ENCODE data around the gene DCAF15. TPM values are rescaled to one million over a fixed set of nuclear protein-coding genes. Genes with fewer than 3 reads are reported as not detected.
"Not testable (repeated sequence)": the region's sequence is repeated elsewhere in the genome, so short reads cannot be mapped to it uniquely, and the experiment has no call there.

DCAF15 gene, protein sequence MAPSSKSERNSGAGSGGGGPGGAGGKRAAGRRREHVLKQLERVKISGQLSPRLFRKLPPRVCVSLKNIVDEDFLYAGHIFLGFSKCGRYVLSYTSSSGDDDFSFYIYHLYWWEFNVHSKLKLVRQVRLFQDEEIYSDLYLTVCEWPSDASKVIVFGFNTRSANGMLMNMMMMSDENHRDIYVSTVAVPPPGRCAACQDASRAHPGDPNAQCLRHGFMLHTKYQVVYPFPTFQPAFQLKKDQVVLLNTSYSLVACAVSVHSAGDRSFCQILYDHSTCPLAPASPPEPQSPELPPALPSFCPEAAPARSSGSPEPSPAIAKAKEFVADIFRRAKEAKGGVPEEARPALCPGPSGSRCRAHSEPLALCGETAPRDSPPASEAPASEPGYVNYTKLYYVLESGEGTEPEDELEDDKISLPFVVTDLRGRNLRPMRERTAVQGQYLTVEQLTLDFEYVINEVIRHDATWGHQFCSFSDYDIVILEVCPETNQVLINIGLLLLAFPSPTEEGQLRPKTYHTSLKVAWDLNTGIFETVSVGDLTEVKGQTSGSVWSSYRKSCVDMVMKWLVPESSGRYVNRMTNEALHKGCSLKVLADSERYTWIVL
- 7.1 and 10.4 TPM in 2 replicates for total RNA-seq

DNA sequence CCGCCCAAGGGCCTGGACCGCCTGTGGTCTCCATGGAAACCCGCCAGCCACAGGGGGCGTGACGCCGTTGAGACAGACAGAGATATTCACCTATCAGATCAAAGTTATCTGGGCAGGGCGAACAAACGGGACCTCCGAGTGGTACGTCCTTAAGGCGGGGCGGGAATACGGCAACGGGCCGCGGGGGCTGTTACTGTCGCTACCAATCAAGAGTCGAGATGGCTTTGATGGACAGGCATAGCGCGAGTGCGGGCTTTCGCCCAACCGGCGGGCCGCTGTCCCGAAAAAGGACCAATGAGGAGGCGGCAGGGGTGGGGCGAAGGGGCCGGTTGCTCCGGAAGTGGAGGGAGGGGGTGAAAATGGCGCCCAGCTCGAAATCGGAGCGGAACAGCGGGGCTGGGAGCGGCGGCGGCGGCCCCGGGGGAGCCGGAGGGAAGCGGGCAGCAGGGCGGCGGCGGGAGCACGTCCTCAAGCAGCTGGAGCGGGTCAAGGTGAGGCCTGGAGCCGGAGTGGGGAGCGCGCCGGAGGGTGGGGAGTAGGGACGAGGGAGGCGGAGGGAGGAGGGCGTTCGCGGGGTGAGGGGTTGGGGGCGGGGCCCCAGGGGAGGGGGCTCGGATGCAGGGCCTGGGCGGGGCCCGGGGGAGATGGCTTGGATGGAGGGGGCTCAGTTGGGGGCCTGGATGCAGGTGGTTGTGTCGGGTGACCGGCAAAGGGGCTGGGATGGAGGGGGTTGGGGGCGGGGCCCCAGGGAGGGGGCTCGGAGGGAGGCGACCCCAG is at the start of gene DCAF15:
Gene DCAF15 (plus strand): TSS at position 356 of the 777 bp plus-strand sequence. CDS start 4 bp downstream, at position 360.
- DNase-seq (ENCODE audit: low read depth in 2 of 2): peak; percentile 99 to 100

DNA sequence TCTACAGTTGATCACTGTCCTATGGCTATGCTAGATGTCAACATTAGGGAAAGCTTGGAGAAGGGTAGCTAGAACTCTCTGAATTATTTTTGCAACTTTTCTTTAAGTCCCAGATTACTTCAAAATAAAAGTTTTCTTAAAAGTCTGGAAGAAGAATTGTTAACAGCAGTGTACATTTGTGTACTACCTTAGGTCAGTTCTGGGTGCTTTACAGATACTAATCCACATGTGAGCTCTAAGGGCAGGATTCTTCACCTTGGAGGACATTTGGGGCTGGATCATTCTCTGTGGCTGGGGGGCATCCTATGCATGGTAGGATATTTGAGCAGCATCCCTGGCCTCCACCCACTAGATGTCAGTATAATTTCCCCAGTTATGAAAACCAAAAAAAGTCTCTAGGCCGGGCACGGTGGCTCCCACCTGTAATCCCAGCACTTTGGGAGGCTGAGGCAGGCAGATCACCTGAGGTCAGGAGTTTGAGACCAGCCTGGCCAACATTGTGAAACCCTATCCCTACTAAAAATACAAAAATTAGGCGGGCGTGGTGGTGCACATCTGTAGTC is 49.2 kb upstream of the DCAF15 start:
- peak in 1 of 2 donors; percentile 32 for DNase-seq (ENCODE audit: low read depth in 2 of 2)

DNA sequence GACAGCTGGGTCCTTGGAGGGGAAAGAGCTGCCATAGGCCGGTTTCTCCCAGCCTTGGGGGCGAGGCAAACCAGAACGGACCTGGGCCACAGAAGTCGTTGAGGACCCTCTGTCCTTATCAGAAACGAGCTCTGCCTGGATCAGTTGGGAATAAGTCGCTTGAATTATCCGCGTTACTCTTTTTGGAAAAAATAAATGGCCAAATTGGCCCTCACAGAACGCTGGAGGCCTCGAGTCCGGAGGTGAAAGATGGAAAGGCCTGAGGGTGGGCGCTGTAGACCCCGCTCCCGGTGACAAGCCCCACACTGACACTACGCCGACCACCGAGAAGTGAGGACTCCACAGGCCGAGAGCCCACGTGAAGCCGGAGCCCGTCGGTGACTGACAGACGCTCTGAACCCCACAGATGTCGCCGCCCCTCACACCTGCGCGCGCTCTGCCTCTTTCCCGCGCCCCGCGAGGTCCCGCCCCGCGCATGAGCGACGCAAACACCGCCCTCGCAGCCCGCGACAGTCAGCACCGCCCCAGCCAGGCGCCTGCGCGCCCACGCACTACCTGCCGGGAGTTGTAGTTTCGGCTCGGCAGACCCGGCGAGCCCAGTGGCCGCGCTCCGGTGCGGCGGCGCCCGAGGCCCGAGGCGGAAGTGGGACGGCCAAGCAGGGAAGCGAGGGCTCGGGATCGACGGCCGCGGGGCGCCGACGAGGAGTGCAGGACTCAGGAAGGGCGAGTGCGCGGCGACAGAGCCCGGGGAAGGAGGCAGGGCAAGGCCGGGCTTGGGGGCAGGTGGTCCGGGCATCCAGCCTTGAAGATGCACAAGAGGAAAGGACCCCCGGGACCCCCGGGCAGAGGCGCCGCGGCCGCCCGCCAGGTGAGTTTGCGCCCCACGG is 46.4 kb upstream of the DCAF15 start, which contains the start of the genes BRME1 and CC2D1A:
Gene BRME1 (minus strand): TSS at position 484 of the 887 bp plus-strand sequence. CDS start 1,225 bp downstream, outside the sequence.
Gene CC2D1A (plus strand): TSS at position 568 of the 887 bp plus-strand sequence. CDS start 241 bp downstream, at position 809.
- peak; percentile 65 to 86 for DNase-seq (ENCODE audit: low read depth in 2 of 2)

DNA sequence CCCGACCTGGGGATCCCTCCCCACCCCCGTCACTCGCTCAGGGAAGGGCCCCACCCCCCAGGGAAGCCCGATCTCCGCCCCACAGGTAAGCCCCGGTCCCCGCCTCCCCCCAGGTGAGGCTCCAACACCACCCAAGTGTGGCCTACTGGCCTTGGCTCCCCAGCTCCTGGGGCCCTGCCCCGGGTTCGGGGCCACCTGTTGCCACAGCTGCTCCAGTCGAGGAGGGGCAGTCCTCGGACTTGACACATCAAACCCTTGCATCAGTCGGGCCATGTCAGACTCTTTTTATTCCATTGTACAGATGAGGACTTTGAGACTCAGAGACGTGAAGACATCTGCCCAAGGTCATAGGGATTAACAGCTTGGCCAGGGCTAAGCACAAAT is 45.8 kb upstream of the DCAF15 start:
- DNase-seq (ENCODE audit: low read depth in 2 of 2): no peak

DNA sequence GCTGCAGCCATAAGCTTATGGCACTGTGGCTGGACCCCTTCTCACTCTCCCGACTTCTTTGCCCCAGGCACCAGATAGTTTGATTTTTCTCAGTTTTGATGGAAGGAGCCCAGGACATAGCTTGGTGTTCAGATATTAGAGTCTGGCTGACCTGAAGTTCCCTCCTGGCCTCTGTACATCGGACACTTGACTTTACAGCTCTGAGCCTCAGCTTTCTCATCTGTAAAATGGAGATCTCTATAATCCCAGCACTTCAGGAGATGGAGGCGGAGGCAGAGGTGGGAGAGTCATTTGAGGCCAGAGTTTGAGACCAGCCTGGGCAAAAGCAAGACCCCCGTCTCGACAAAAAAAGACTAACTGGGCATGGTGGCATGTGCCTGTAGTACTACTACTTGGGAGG is 45.4 kb upstream of the DCAF15 start:
- DNase-seq (ENCODE audit: low read depth in 2 of 2): no peak

DNA sequence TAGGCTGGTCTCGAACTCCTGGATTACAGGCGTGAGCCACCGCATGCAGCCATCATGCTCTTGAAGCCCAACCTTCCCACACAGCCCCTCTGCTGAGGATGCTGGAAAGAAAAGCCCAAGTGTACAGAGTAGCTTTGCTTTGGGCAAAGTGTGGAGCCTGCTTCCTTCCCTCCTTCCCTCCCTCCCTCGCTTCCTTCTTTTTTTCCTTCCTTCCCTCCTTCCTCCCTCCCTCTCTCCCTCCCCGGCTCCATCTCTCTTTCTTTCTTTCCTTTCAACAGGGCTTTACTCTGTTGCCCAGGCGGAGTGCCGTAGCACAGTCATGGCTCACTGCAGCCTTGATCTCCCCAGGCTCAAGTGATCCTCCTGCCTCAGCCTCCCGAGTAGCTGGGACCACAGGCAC is 43.6 kb upstream of the DCAF15 start:
- DNase-seq (ENCODE audit: low read depth in 2 of 2): no peak

DNA sequence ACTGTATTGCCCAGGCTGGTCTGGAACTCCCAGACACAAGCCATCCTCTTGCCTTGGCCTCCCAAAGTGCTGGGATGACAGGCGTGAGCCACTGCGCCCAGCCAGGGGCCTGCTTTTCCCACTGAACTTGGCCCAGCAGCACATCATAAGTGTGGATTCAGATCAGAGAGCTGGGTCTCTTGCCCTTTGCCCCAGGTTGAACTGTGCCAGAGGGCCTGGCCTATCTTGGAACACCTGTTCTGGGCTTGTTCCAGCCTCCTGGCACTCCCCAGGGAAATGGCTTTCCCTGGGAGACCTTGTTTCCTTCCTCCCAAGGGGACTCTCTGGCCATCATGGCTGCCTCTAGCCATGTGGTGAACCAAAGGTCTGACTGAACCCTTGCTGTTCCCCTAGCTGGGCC is 42.9 kb upstream of the DCAF15 start:
- DNase-seq (ENCODE audit: low read depth in 2 of 2): no peak

DNA sequence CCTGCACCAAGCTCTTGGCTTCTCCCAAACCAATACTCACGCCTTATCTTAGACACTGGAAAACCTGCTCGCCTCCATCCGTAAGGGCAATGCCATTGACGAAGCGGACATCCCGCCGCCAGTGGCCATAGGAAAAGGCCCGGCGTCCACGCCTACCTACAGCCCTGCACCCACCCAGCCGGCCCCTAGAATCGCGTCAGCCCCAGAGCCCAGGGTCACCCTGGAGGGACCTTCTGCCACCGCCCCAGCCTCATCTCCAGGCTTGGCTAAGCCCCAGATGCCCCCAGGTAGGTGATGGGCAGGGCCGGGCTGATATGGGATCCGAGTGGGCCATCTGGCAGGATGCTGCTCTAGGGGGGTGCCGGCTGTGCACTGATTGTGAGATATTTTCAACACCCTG is 39.0 kb upstream of the DCAF15 start:
- DNase-seq (ENCODE audit: low read depth in 2 of 2): no peak

DNA sequence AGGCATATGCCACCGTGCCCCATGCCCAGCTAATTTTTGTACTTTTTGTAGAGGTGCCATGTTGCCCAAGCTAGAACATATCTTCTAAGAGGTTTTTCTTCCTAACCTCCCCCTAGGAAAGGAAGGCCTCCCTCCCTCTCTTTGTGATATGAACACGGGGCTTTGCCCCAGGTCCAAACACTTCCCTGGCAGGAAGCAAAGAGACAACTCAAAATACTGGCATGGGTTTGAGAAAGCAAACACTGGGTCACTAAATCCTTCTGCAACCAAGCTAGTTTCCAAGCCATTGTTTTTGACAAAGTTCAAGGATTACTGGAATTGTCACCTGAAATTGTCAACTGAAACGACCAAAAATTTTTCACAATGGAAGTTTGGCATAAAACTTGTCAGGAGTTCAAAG is 37.5 kb upstream of the DCAF15 start:
- DNase-seq (ENCODE audit: low read depth in 2 of 2): no peak

DNA sequence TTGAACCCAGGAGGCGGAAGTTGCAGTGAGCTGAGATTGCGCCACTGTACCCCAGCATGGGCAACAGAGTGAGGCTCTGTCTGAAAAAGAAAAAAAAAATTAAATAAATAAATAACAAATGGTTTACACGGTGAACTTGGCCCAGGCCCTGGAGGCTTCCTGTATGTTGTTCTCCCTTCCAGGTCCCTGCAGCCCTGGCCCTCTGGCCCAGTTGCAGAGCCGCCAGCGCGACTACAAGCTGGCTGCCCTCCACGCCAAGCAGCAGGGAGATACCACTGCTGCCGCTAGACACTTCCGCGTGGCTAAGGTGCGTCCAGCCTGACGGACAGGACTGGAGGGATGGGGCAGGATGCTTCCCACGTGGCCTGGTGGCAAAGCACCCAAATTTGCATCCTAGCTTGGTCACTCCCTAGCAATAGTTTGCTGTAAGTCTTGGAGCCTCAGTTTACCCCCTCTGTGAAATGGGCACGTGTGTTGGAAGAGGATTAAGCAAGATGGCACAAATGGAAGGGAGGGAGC is 34.4 kb upstream of the DCAF15 start:
- DNase-seq (ENCODE audit: low read depth in 2 of 2): peak; percentile 23 to 68

DNA sequence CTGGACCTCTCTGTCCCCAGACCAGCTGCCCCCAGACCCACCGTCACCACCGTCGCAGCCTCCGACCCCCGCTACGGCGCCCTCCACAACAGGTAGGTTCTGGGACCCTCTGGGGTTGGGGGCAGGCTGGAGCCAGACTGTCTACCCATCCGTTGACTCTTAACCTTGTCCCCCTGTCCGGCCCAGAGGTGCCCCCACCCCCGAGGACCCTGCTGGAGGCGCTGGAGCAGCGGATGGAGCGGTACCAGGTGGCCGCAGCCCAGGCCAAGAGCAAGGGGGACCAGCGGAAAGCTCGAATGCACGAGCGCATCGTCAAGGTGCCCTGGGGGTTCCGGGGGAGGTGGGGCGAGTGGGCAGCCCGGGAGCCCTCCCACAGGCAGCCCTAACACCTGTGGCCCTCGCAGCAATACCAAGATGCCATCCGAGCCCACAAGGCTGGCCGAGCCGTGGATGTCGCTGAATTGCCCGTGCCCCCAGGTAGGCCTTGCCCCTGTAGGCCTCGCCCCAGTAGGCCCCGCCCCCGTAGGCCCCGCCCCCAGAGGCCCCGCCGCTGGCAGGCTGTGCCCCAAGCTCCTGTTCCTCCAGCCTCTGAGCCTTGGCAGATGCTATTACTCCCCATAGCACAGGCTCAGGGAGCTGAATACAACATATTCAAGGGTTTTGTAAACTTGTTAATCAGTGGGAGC is 33.4 kb upstream of the DCAF15 start:
- DNase-seq (ENCODE audit: low read depth in 2 of 2): no peak

DNA sequence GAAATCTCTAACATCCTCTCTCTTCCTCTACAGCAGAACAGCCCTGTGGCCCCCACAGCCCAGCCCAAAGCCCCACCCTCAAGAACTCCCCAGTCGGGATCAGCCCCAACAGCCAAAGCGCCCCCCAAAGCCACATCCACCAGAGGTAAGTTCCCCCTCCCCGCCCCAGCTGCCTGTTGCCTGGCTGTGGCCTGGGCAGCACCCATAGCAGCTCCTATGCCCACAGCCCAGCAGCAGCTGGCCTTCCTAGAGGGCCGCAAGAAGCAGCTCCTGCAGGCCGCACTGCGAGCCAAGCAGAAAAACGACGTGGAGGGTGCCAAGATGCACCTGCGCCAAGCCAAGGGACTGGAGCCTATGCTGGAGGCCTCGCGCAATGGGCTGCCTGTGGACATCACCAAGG is 31.8 kb upstream of the DCAF15 start:
- no peak for DNase-seq (ENCODE audit: low read depth in 2 of 2)

DNA sequence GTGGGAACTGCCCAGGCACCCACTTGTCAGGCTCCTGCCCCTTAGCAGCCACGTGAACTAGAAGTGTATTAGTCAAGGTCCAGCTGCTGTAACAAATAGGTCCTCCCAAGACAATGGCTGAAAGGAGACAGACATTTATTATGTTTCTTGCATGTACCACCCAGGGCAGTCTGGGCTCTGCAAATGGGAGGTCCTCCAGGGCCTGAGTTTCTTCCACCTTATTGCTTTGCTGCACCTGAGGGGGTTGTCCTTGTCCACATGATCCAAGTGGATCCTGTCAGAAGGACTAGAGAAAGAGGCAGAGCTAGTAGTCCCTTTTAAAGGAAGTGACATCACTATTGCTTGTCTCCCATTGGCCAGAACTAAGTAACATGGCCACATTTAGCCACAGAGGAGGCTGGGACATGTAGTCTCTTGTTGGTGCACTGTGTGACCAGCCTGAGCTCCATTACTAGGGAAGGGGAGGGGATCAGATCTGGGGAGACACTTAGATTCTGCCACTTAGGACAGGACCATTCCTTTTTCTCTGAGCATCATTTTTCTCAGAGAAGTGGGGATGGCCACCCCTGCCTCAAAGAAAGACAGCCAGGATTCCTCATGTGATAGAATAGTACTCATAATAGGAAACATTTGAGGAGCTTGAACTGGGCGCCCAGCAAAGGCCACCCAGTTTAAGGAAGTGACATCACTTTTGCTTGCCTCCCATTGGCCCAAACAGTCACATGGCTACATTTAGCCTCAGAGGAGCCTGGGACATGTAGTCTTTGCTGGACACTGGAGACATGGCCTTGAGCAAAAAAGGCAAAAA is 31.2 kb upstream of the DCAF15 start:
- peak in 1 of 2 donors; percentile 47 for DNase-seq (ENCODE audit: low read depth in 2 of 2)

DNA sequence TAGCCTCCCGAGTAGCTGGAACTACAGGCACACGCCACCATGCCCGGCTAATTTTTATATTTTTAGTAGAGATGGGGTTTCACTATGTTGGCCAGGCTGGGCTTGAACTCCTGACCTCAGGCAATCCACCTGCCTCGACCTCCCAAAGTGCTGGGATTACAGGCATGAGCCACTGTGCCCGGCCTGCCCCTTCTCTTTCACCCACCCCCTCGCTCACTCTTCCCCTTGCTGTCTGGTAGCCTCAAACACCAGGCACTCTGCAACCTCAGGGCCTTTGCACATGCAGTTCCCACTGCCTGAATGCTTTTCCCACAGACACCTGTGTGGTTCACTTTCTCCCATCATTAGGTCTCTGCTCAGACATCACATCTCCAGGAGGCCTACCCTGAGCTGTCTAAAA is 30.2 kb upstream of the DCAF15 start:
- not testable (repeated sequence) for DNase-seq (ENCODE audit: low read depth in 2 of 2)

DNA sequence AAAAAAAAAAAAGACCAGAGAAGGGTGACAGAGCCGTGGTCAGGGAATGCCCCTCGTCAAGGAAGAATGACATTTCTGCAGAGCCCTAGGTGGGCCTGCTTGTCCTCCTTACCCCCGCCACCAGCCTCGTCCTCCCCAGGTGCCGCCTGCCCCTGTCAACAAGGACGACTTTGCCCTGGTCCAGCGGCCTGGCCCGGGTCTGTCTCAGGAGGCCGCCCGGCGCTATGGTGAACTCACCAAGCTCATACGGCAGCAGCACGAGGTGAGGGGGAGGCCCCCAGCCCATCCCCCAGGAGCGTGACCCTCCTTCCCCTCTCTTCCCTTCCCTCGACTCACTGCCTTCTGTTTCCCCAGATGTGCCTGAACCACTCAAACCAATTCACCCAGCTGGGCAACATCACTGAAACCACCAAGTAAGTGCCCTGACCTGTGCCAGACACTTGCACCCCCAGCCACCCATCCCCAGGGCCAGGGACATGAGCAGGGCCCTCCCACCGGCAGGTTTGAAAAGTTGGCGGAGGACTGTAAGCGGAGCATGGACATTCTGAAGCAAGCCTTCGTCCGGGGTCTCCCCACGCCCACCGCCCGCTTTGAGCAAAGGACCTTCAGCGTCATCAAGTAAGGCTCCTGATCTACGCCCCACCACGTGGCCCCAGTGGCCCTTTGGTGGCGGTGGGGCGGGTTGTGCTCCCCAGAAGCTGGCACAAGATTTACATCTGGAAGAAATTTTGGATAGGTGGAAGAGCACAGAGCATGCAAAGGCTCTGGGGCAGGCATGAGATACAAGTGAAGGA is 28.9 kb upstream of the DCAF15 start:
- no peak for DNase-seq (ENCODE audit: low read depth in 2 of 2)

DNA sequence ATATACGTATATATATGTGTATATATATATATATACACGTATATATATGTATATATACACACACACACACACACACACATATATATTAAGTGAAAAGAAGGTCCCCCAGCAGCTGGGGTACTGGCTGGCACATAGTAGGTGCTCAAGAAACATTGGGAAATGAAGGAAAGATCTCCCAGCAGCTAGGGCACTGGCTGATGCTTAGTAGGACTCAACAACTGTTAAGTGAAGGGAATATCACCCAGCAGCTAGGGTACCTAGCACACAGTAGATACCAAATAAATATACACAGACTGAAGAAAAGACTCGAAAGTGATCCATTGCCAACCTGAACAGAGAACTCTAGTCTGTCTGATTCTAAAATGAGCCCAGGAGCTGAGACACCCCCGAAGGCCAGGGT is 26.3 kb upstream of the DCAF15 start:
- DNase-seq (ENCODE audit: low read depth in 2 of 2): no peak

DNA sequence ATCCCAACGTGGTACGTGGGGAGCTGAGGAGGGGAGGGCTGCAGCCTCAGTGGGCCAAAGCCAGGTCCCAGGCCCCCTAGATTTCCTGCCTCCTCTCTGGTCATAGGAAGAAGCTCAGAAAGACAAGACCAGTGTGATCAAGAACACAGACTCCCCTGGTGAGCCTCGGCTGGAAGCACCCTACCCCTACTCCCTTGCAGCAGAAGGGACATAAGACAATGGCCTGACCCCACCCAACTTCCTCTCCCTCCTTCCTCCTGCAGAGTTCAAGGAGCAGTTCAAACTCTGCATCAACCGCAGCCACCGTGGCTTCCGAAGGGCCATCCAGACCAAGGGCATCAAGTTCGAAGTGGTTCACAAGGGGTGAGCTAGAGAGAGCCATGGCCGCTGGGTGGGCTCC is 25.6 kb upstream of the DCAF15 start:
- no peak for DNase-seq (ENCODE audit: low read depth in 2 of 2)

DNA sequence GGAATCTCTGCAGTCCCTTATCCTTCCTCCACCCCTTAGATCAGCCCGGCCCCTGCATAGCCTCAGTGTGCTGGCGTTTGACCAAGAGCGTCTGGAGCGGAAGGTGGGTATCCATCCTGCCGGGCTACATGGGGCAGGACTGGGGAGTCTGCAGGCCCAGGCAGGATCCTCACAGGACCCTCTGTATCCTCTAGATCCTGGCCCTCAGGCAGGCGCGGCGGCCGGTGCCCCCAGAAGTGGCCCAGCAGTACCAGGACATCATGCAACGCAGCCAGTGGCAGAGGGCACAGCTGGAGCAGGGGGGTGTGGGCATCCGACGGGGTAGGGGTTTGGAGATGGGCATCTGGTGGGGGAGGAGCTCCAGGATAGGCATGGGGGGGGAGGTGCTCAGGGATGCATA is 23.0 kb upstream of the DCAF15 start:
- DNase-seq (ENCODE audit: low read depth in 2 of 2): no peak
